ENCODE data around the gene OR6C68.
"Not testable (repeated sequence)": the region's sequence is repeated elsewhere in the genome, so short reads cannot be mapped to it uniquely, and the experiment has no call there.

Gene OR6C68

DNA sequence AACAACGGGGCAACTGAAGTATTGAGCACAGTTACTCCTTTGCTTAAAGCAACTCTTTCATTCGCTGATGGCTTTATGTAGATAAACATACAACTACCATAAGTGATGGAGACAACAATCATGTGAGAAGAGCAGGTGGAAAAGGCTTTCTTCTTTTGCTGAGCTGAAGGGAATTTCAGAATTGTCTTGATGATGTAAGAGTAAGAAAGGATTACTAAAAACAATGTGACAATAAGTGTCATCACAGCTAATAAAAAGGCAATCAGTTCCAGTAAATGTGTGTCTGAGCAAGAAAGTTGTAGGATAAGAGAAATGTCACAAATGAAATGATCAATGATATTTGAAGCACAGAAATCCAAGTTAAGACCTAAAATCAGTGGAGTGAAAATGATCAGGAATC lies 22.9 kb upstream of the OR6C68 start:
- H3K27me3 ChIP-seq (ENCODE audit: insufficient read depth, low read length), result no peaks in the 10 kb centered on the region
- no peaks in the 10 kb centered on the region for H3K4me1 ChIP-seq (ENCODE audit: insufficient read depth, low read length, severe bottlenecking)
- no peaks in the 10 kb centered on the region for H3F3A ChIP-seq (ENCODE audit: insufficient read depth, low read length)
- H3K9me3 ChIP-seq (ENCODE audit: low read length), result no peaks in the 10 kb centered on the region
- H3K36me3 ChIP-seq (ENCODE audit: insufficient read depth, low read length), result no peaks in the 10 kb centered on the region
- no peaks in the 10 kb centered on the region for H4K20me1 ChIP-seq (ENCODE audit: insufficient read depth, low read length)
- H3K4me2 ChIP-seq (ENCODE audit: low read length), result no peak overlapping the region
- no peak overlapping the region for H3K9ac ChIP-seq (ENCODE audit: low read length)
- no peak overlapping the region for H2AFZ ChIP-seq (ENCODE audit: low read length)
- no peaks in the 10 kb centered on the region for H3K79me2 ChIP-seq (ENCODE audit: insufficient read depth, low read length)
- H3K27ac ChIP-seq (ENCODE audit: low read depth, low read length, poor library complexity, severe bottlenecking), result no peak overlapping the region
- no peaks in the 10 kb centered on the region for H3K9me2 ChIP-seq (ENCODE audit: low read depth, low read length)
- no peak for TF ChIP-seq EZH2 (IDR thresholded peaks at IDR 0.05; ENCODE audit: borderline replicate concordance, low read length)
- TF ChIP-seq, protein P1, sequence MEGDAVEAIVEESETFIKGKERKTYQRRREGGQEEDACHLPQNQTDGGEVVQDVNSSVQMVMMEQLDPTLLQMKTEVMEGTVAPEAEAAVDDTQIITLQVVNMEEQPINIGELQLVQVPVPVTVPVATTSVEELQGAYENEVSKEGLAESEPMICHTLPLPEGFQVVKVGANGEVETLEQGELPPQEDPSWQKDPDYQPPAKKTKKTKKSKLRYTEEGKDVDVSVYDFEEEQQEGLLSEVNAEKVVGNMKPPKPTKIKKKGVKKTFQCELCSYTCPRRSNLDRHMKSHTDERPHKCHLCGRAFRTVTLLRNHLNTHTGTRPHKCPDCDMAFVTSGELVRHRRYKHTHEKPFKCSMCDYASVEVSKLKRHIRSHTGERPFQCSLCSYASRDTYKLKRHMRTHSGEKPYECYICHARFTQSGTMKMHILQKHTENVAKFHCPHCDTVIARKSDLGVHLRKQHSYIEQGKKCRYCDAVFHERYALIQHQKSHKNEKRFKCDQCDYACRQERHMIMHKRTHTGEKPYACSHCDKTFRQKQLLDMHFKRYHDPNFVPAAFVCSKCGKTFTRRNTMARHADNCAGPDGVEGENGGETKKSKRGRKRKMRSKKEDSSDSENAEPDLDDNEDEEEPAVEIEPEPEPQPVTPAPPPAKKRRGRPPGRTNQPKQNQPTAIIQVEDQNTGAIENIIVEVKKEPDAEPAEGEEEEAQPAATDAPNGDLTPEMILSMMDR (IDR thresholded peaks at IDR 0.05; ENCODE audit: low read length), result no peak
- H3K4me3 ChIP-seq (ENCODE audit: low read depth, low read length, poor library complexity, severe bottlenecking), result no peak overlapping the region

- H3K4me3 ChIP-seq (ENCODE audit: low read depth, low read length, poor library complexity, severe bottlenecking), result no peak within 1 kb of the TSS
- no peaks in the 10 kb centered on the region for H3K36me3 ChIP-seq (ENCODE audit: insufficient read depth, low read length)
- H3K79me2 ChIP-seq (ENCODE audit: insufficient read depth, low read length), result no peaks in the 10 kb centered on the region
- H3F3A ChIP-seq (ENCODE audit: insufficient read depth, low read length), result no peaks in the 10 kb centered on the region
- no peak within 1 kb of the TSS for H3K9ac ChIP-seq (ENCODE audit: low read length)
- H3K9me3 ChIP-seq (ENCODE audit: low read length), result no peaks in the 10 kb centered on the region
- H3K27ac ChIP-seq (ENCODE audit: low read depth, low read length, poor library complexity, severe bottlenecking), result no peak within 1 kb of the TSS
- H4K20me1 ChIP-seq (ENCODE audit: insufficient read depth, low read length), result no peaks in the 10 kb centered on the region
- H3K4me1 ChIP-seq (ENCODE audit: insufficient read depth, low read length, severe bottlenecking), result no peaks in the 10 kb centered on the region
- H3K27me3 ChIP-seq (ENCODE audit: insufficient read depth, low read length), result no peaks in the 10 kb centered on the region
- no peak for TF ChIP-seq EZH2 (IDR thresholded peaks at IDR 0.05; ENCODE audit: borderline replicate concordance, low read length)
- TF ChIP-seq, protein P1 (IDR thresholded peaks at IDR 0.05; ENCODE audit: low read length), result no peak
- H2AFZ ChIP-seq (ENCODE audit: low read length), result no peak within 1 kb of the TSS
- no peaks in the 10 kb centered on the region for H3K9me2 ChIP-seq (ENCODE audit: low read depth, low read length)
- H3K4me2 ChIP-seq (ENCODE audit: low read length), result no peak within 1 kb of the TSS
These were observed 21.9 kb upstream of the OR6C68 start, which contains the start of gene OR6C70 for GRCh38 chr12:55470088-55470829. Gene OR6C70 (minus strand): TSS chr12:55470138. CDS start chr12:55470138, 0 bp downstream.

DNA sequence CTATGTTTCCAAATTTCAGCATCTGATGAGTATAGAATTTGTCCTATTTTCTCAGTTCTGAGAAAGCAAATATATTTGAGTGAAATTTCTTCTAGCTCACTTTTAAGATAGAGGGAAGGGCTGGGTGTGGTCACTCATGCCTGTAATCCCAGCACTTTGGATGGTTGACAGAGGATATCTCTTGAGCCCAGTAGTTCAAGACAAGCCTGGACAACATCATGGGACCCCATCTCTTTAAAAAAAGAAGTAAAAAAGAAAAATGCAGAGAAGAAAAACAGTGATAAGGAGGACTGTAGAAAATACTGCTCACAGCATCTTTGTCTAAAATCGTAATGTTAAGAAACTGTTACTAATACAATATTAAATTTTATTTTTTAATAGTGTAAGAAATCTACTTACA lies 19.9 kb upstream of the OR6C68 start:
- no peak overlapping the region for H3K4me2 ChIP-seq (ENCODE audit: low read length)
- H3K27ac ChIP-seq (ENCODE audit: low read depth, low read length, poor library complexity, severe bottlenecking), result no peak overlapping the region
- H3K79me2 ChIP-seq (ENCODE audit: insufficient read depth, low read length), result no peaks in the 10 kb centered on the region
- no peaks in the 10 kb centered on the region for H3K9me3 ChIP-seq (ENCODE audit: low read length)
- H4K20me1 ChIP-seq (ENCODE audit: insufficient read depth, low read length), result no peaks in the 10 kb centered on the region
- no peaks in the 10 kb centered on the region for H3K4me1 ChIP-seq (ENCODE audit: insufficient read depth, low read length, severe bottlenecking)
- no peaks in the 10 kb centered on the region for H3K36me3 ChIP-seq (ENCODE audit: insufficient read depth, low read length)
- no peaks in the 10 kb centered on the region for H3K9me2 ChIP-seq (ENCODE audit: low read depth, low read length)
- H2AFZ ChIP-seq (ENCODE audit: low read length), result no peak overlapping the region
- no peak overlapping the region for H3K9ac ChIP-seq (ENCODE audit: low read length)
- H3K4me3 ChIP-seq (ENCODE audit: low read depth, low read length, poor library complexity, severe bottlenecking), result no peak overlapping the region
- no peaks in the 10 kb centered on the region for H3F3A ChIP-seq (ENCODE audit: insufficient read depth, low read length)
- H3K27me3 ChIP-seq (ENCODE audit: insufficient read depth, low read length), result no peaks in the 10 kb centered on the region
- no peak for TF ChIP-seq EZH2 (IDR thresholded peaks at IDR 0.05; ENCODE audit: borderline replicate concordance, low read length)
- TF ChIP-seq, protein P1 (IDR thresholded peaks at IDR 0.05; ENCODE audit: low read length), result no peak

GRCh38 chr12:55479136-55479535 lies 13.0 kb upstream of the OR6C68 start:
- H3K79me2 ChIP-seq (ENCODE audit: insufficient read depth, low read length); H3K9me3 ChIP-seq (ENCODE audit: low read length); H3K9ac ChIP-seq (ENCODE audit: low read length); H4K20me1 ChIP-seq (ENCODE audit: insufficient read depth, low read length); H3K36me3 ChIP-seq (ENCODE audit: insufficient read depth, low read length); H3K9me2 ChIP-seq (ENCODE audit: low read depth, low read length); H3K4me1 ChIP-seq (ENCODE audit: insufficient read depth, low read length, severe bottlenecking); H3K4me2 ChIP-seq (ENCODE audit: low read length); H3K27ac ChIP-seq (ENCODE audit: low read depth, low read length, poor library complexity, severe bottlenecking); H3F3A ChIP-seq (ENCODE audit: insufficient read depth, low read length); H3K27me3 ChIP-seq (ENCODE audit: insufficient read depth, low read length); H3K4me3 ChIP-seq (ENCODE audit: low read depth, low read length, poor library complexity, severe bottlenecking); H2AFZ ChIP-seq (ENCODE audit: low read length): not testable (repeated sequence)

GRCh38 chr12:55484284-55484683 lies 7.9 kb upstream of the OR6C68 start:
- not testable (repeated sequence) for H3K27me3 ChIP-seq (ENCODE audit: insufficient read depth, low read length); H4K20me1 ChIP-seq (ENCODE audit: insufficient read depth, low read length); H3K9me2 ChIP-seq (ENCODE audit: low read depth, low read length); H3K36me3 ChIP-seq (ENCODE audit: insufficient read depth, low read length); H2AFZ ChIP-seq (ENCODE audit: low read length); H3K4me1 ChIP-seq (ENCODE audit: insufficient read depth, low read length, severe bottlenecking); H3F3A ChIP-seq (ENCODE audit: insufficient read depth, low read length); H3K9me3 ChIP-seq (ENCODE audit: low read length); H3K9ac ChIP-seq (ENCODE audit: low read length); H3K79me2 ChIP-seq (ENCODE audit: insufficient read depth, low read length); H3K27ac ChIP-seq (ENCODE audit: low read depth, low read length, poor library complexity, severe bottlenecking); H3K4me2 ChIP-seq (ENCODE audit: low read length); H3K4me3 ChIP-seq (ENCODE audit: low read depth, low read length, poor library complexity, severe bottlenecking)
